Lower leg skin (tissue), 4 donors: ENCODE results near the gene FCHO2. TPM values are rescaled to one million over a fixed set of nuclear protein-coding genes. Genes with fewer than 3 reads are reported as not detected.

Experiments used
- DNase-seq, 2 donors: peaks; one replicate each; pipeline ENCODE4 v3.0.0-alpha.2; 2019; ENCODE audit warnings: low spot score in 2 of 2
- H3K4me3 ChIP-seq: fragments of 200-600 bp; sonication (generic); 2 replicates; pipeline ENCODE4 v1.5.1; 2017; ENCODE audit warnings: mild to moderate bottlenecking, low read depth; ENCODE audit not compliant: poor library complexity, severe bottlenecking
- POLR2A ChIP-seq, 2 donors: fragments of 450-650 bp; IDR thresholded peaks; one replicate each; pipeline ENCODE4 v1.6.1; 2016 to 2017; ENCODE audit warnings: antibody characterized with exemption in 2 of 2, mild to moderate bottlenecking in 1 of 2, moderate library complexity in 1 of 2
- WGBS, 2 donors: methylation state at CpG; one replicate each; pipeline ENCODE4 v1.1.5; 2018; 5-methylcytosine and 5-hydroxymethylcytosine counted together
- intact Hi-C: fragments of 100-400 bp; cut with DNase I; formaldehyde crosslinking; loops from one replicate; pipeline ENCODE4 v1.15.0; 2023; ENCODE audit warnings: low total_unique reads
- total RNA-seq, 4 donors: library from RNA; depleted of rRNA; stranded (reverse); fragments of >200 nt; gene quantifications; one replicate each; pipeline ENCODE4 v1.1.0, GENCODE V29; 2016
- TF ChIP-seq, protein P1 (sequence below), 3 donors: fragments of 450-650 bp; IDR thresholded peaks; one replicate each; pipeline ENCODE4 v1.5.1; 2016; ENCODE audit warnings: antibody characterized with exemption in 3 of 3, mild to moderate bottlenecking in 3 of 3, moderate library complexity in 2 of 3

The FCHO2 gene
- total RNA-seq, 4 donors from 2014 or later = 22.1 to 30.7 (median 30.1) TPM

DNA sequence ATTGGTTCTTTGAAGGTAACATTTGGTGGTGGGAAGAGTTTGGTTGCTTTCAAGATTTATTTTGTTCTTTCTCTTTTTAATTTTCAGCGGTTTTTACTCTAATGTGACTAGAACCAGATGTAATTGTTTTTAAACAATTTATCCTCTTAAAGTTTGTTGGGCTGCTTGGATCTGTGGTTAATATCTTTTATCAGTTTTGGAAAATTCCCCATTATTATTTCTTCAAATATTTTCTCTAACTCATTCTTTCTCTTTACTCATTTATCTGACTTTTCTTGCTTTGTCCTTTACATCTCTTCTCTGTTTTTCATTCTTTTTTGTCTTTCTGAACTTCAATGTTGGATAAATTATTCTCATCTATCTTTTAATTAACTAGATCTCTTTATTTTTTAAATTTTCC is 29.9 kb downstream of the FCHO2 start:
- no peak for TF ChIP-seq POLR2A (IDR thresholded peaks at IDR 0.05)
- TF ChIP-seq, protein P1, sequence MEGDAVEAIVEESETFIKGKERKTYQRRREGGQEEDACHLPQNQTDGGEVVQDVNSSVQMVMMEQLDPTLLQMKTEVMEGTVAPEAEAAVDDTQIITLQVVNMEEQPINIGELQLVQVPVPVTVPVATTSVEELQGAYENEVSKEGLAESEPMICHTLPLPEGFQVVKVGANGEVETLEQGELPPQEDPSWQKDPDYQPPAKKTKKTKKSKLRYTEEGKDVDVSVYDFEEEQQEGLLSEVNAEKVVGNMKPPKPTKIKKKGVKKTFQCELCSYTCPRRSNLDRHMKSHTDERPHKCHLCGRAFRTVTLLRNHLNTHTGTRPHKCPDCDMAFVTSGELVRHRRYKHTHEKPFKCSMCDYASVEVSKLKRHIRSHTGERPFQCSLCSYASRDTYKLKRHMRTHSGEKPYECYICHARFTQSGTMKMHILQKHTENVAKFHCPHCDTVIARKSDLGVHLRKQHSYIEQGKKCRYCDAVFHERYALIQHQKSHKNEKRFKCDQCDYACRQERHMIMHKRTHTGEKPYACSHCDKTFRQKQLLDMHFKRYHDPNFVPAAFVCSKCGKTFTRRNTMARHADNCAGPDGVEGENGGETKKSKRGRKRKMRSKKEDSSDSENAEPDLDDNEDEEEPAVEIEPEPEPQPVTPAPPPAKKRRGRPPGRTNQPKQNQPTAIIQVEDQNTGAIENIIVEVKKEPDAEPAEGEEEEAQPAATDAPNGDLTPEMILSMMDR (IDR thresholded peaks at IDR 0.05) = no peak
- intact Hi-C loops = no loop called here
- 94% methylated on average over 1 of the region's 1 CpG for whole genome bisulfite sequencing, 2 donors
- no peak for DNase-seq
- H3K4me3 ChIP-seq = no peak overlapping the region

DNA sequence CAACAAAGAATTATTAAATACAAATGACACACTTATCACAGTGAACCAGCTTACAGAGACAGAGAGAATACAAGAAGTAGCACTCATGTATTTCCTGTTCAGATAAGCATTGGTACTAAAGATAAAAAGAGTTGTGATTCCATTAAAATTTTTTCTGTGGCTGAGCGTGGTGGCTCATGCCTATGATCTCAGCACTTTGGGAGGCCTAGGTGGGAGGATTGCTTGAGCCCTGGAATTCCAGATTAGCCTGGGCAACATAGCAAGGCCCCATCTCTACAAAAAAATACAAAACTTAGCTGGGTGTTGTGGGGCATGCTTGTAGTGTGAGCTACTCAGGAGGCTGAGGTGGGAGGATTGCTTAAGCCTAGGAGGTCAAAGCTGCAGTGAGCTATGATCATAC is 32.9 kb downstream of the FCHO2 start:
- no peak for DNase-seq
- WGBS, 2 donors = 77 to 96% methylated on average over 1 of the region's 1 CpG
- H3K4me3 ChIP-seq = no peak overlapping the region
- no peak for TF ChIP-seq POLR2A (IDR thresholded peaks at IDR 0.05)
- TF ChIP-seq, protein P1 (IDR thresholded peaks at IDR 0.05) = no peak
- intact Hi-C loops = no loop called here

DNA sequence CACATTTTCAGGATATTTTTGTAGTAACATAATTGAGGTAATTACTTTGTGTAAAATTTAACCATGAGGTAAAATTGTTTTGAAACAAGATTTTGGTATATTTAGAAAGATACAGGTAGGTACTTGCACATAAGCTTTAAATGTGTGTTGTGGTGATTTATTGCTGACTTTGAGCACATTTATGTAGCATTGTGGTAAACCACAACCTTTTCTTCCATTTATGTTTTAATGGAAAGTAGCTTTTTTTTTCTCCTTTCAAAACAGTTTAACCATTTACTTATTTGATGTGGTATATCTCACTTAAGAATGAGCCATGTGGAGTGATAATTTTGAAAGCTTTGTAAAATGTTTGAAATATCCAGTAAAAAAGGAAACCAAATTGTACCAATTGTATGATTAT is 35.6 kb downstream of the FCHO2 start:
- TF ChIP-seq, protein P1 (IDR thresholded peaks at IDR 0.05) = no peak
- no peak for TF ChIP-seq POLR2A (IDR thresholded peaks at IDR 0.05)
- intact Hi-C loops = no loop called here
- no peak overlapping the region for H3K4me3 ChIP-seq
- no peak for DNase-seq

DNA sequence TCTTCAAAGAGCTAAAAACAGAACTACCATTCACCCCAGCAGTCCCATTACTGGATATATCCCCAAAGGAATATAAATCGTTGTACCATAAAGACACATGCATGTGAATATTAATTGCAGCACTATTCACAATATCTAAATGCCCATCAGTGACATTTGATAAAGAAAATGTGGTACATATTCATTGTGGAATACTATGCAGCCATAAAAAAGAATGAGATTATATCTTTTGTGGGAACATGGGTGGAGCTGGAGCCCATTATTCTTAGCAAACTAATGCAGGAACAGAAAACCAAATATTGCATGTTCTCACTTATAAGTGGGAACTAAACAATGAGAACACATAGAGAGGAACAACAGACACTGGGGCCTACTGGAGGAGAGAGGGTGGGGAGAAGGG is 38.7 kb downstream of the FCHO2 start:
- TF ChIP-seq POLR2A (IDR thresholded peaks at IDR 0.05) = no peak
- TF ChIP-seq, protein P1 (IDR thresholded peaks at IDR 0.05) = no peak
- intact Hi-C loops = no loop called here
- WGBS, 2 donors = 94% methylated on average over 1 of the region's 1 CpG

DNA sequence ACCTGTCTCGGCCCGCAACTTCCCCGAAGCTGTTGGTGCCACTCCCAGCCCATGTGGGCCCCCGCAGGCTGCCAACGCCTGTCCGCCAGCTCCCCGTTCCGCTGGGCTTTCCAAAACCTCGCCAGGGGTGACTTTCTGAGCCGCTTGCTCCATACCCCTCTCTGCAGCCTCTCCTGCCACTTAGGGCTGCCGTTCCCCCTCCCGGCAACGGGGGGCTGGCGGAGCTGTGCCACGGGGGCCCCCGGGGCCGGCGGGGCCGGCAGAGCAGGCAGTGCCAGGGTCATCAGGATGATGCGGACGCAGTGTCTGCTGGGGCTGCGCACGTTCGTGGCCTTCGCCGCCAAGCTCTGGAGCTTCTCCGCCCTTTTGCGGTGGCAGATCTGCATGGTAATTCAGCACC is 40.8 kb downstream of the FCHO2 start:
- H3K4me3 ChIP-seq = no peak overlapping the region
- no peak for DNase-seq
- intact Hi-C loops = no loop called here
- no peak for TF ChIP-seq POLR2A (IDR thresholded peaks at IDR 0.05)
- TF ChIP-seq, protein P1 (IDR thresholded peaks at IDR 0.05) = no peak
- 97 to 98% methylated on average over 28 of the region's 28 CpGs for WGBS, 2 donors

More for the DNA sequence above, 38.7 kb downstream of the FCHO2 start:
- DNase-seq = no peak
- H3K4me3 ChIP-seq = no peak overlapping the region

DNA sequence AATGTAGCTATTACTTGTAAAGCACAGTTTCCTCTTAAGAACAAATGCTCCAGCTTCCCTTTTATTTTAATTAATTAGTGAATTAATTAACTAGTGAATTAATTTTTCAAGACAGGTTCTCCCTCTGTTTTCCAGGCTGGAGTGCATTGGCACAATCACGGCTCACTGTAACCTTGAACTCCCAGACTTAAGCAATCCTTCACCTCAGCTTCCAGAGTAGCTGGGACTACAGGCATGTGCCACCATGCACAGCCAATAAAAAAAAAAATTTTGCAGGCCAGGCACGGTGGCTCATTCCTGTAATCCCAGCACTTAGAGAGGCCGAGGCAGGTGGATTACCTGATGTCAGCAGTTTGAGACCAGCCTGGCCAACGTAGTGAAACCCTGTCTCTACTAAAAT is 44.1 kb downstream of the FCHO2 start:
- intact Hi-C loops = no loop called here
- 88 to 92% methylated on average over 4 of the region's 4 CpGs for WGBS, 2 donors
- no peak overlapping the region for H3K4me3 ChIP-seq
- TF ChIP-seq POLR2A (IDR thresholded peaks at IDR 0.05) = no peak
- TF ChIP-seq, protein P1 (IDR thresholded peaks at IDR 0.05) = no peak
- DNase-seq = no peak
